Erythroblast (primary cell): Measurements from ENCODE around the gene KLK1.

Source experiments
- GATA1 ChIP-seq: IDR thresholded peaks from 2 replicates; pipeline ENCODE4 v1.6.1; 2011; ENCODE audit warnings: low read depth, mild to moderate bottlenecking, control low read depth, low read length, moderate library complexity
- POLR2A ChIP-seq: IDR thresholded peaks from 2 replicates; pipeline ENCODE4 v1.6.1; 2011; ENCODE audit warnings: mild to moderate bottlenecking, low read length

DNA sequence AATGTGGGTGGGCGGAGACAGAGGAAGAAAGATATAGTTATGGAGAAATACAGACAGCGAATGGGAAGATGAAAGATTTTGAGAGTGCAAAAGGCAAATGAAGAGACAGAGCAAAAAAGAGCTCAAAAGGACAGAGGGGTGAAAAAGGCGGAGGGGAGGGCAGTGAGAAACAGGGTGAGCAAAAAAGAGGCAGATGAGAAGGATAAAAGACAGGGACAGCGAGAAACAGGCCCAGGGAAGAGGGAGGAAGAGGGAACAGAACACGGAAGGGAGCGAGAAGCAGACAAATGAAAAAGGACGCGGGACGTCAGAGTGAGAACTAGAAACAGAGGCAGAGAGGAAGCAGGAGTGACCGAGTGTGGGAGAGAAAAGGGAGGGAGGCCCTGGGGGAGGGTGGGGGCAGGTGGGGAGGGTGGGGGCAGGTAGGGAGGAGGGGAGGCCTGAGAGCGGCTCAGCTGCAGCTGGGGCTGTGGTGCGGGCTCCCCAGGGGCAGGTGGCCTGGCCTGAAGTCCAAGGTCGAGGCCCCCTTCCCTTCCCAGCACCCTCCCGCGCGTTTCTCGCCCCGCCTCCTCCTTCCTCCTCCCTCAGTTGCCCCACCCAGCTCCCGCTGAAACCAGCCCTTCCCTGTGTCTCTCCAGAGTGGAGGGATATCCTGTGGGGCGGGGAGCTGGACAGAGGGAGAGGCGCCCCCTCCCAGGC lies 2.9 kb downstream of the KLK1 start:
- TF ChIP-seq POLR2A = no peak
- no peak for TF ChIP-seq GATA1
